ENCODE data around the gene ARHGAP30.
"Not testable (repeated sequence)": the region's sequence is repeated elsewhere in the genome, so short reads cannot be mapped to it uniquely, and the experiment has no call there.

ARHGAP30 gene

GRCh38 chr1:161039154-161039545, 30.5 kb downstream of the ARHGAP30 start:
- DNase-seq (ENCODE audit: low read depth in 3 of 3), result no peak

- DNase-seq (ENCODE audit: low read depth in 3 of 3), result peak; percentile 73 to 84 (median 74)
Observed at GRCh38 chr1:161038523-161039153, 31.1 kb downstream of the ARHGAP30 start, which contains the start of gene TSTD1. Gene TSTD1 (minus strand): TSS chr1:161038964. CDS start chr1:161038889, 75 bp downstream.

GRCh38 chr1:161037661-161038522, 31.8 kb downstream of the ARHGAP30 start:
- DNase-seq (ENCODE audit: low read depth in 3 of 3), result no peak

DNA sequence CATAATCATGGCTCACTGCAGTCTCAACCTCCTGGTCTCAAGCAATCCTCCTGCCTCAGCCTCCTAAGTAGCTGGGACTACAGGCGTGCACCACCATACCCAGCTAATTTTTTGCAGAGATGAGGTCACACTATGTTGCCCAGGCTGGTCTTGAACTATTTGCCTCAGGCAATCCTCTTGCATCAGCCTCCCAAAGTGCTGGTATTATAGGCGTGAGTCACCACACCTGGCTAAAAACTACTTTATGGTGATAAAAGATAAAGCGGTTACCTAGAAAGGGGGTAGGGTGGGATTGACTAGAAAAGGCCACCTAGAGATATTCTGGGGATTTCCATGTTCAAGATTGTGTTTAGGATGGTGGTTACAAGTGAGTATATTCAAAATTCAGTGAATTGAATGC, 35.9 kb downstream of the ARHGAP30 start:
- no peak for DNase-seq (ENCODE audit: low read depth in 3 of 3)

DNA sequence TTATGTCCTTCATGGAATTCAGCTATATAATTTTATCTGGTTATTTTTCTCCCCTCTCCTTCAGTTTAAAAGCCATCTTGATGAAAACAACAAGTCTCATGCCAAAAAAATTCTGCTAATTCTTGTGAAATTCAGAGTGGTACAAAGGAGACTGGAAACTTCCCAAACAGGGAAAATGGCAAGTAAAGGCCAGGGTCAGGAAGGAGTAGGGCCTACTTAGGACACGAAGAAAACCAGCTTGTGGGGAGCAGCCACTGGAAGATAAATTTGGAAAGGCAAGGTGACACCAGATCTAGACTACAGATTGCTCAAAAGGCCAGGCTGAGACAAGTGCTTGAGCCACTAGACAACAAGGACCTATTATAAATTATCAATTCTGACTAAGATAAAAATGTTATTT, 37.3 kb downstream of the ARHGAP30 start:
- no peak for DNase-seq (ENCODE audit: low read depth in 3 of 3)

- no peak for DNase-seq (ENCODE audit: low read depth in 3 of 3)
Observed at GRCh38 chr1:161031874-161032273, 37.8 kb downstream of the ARHGAP30 start.

DNA sequence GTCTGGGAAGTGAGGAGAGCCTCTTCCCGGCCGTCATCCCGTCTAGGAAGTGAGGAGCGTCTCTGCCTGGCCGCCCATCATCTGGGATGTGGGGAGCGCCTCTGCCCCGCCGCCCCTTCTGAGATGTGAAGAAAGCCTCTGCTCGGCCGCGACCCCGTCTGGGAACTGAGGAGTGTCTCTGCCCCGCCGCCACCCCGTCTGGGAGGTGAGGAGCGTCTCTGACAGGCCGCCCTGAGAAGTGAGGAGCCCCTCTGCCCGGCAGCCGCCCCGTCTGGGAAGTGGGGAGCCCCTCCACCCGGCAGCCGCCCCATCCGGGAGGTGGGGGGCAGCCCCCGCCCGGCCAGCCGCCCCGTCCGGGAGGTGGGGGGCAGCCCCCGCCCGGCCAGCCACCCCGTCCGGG, 40.2 kb downstream of the ARHGAP30 start:
- not testable (repeated sequence) for DNase-seq (ENCODE audit: low read depth in 3 of 3)

DNA sequence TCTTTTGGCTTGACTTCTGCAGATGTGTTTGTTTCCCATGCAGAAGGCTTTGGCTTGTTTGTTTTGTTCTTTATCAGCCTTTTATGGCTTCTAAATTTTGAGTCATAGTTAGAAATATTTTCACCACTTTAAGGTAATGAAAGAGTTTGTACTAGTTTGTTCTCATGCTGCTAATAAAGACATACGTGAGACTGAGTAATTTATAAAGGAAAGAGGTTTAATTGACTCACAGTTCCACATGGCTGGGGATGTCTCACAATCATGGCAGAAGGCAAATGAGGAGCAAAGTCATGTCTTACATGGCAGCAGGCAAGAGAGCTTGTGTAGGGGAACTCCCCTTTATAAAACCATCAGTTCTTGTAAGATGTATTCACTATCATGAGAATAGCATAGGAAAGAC, 42.7 kb downstream of the ARHGAP30 start:
- not testable (repeated sequence) for DNase-seq (ENCODE audit: low read depth in 3 of 3)

DNA sequence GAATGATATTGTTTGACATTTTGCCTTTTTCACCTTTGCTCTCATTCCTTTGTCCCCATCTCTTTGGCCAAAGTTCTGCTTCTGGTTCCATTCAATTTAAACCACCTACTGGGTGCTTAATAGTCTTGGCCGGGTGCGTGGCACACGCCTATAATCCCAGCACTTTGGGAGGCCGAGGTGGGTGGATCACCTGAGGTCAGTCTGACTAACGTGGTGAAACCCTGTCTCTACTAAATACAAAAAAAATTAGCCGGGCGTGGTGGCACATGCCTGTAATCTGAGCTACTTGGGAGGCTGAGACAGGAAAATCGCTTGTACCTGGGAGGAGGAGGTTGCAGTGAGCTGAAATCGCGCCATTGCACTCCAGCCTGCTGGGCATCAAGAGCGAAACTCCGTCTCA, 47.3 kb downstream of the ARHGAP30 start:
- DNase-seq (ENCODE audit: low read depth in 3 of 3), result not testable (repeated sequence)

DNA sequence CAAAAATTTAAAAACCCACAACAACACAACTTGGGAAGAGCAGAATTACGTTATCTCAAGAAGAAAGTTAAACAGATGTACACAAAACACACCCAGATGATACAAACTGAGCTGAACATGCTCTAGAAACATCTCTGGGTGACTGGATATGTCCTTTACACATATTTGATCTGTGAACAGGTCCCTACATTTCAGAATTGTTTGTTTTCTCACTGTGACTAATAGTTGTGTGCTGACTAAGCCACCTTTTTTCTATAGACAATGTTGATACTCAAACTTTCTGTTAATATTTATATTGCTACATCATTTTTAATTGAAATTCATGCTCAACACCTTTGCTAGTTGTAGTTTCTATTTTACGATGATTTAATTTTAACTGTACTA, 47.7 kb downstream of the ARHGAP30 start:
- no peak for DNase-seq (ENCODE audit: low read depth in 3 of 3)

DNA sequence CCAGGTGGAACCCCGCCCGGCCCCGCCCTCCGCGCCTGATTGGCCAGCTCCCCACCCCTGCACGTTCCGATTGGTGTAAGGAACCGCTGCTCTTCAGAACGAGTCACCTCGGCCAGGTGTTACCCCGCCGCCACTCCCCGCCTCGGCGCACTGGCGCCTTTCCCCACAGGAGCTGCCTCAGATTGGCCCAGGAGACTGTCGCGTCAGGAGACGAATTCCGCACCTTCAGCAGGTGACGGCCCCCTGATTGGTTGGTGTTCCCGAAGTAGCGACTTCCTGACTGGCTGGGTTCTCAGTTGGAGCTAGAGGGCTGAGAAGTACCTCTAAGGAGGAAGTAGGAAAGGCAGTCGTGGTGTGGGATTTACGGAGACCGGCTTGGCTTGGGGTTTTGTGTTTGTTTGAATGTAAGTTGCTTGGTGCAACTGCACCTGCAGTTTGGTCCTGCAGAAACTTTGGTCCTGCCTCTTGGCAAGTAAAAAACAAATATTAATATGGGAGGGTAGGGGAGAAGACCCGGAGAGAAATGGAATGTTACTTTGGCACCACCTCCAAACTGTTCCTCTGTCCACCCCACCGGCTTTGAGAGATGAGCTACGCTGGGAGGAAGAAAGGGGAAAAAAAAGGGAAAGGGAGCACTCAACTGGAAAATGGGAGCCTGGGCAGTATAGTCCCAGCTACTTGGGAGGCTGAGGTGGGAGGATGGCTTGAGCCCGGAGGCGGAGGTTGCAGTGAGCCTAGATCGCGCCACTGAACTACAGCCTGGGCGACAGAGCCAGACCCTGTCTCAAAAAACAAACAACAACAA, 48.3 kb downstream of the ARHGAP30 start:
- peak; percentile 62 to 85 (median 67) for DNase-seq (ENCODE audit: low read depth in 3 of 3)

DNA sequence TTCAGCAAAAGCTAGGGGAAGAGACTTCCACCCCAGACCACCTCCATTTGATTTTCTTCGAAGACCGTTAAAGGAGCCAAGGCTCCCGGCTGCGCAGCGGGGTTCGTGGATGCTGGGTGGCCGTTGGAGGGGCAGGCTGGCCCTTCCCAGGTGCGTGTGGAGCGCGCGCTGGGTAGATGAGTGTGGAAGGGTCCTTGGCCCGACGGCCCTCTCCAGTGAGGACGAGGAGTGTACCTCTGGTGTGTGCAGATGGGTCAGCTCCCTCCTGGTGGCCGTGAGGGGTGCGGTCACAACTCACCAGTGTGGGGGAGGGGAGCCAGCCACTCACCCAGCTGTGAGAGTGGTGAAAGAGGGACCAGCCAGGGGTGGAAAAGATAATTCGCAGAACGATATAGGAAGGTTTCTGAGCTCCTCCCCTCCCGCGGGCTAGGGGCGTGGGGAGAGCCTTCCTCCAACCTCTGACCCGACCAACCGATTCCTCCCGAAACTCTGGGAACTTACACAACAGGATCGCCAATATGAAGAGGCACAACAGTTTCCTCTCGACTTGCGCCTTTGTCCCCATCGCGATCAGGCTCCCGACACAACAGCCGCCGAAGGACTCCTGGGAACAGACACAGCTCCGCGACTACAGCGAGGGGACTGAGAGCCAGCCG, 49.1 kb downstream of the ARHGAP30 start, which contains the start of gene F11R:
F11R (minus strand) TSS at position 644 of the 656 bp plus-strand sequence; CDS start at position 565, 79 bp downstream.
- peak in 1 of 3 experiments; percentile 24 for DNase-seq (ENCODE audit: low read depth in 3 of 3)

GRCh38 chr1:161019751-161020495, 49.8 kb downstream of the ARHGAP30 start:
- DNase-seq (ENCODE audit: low read depth in 3 of 3), result no peak

DNA sequence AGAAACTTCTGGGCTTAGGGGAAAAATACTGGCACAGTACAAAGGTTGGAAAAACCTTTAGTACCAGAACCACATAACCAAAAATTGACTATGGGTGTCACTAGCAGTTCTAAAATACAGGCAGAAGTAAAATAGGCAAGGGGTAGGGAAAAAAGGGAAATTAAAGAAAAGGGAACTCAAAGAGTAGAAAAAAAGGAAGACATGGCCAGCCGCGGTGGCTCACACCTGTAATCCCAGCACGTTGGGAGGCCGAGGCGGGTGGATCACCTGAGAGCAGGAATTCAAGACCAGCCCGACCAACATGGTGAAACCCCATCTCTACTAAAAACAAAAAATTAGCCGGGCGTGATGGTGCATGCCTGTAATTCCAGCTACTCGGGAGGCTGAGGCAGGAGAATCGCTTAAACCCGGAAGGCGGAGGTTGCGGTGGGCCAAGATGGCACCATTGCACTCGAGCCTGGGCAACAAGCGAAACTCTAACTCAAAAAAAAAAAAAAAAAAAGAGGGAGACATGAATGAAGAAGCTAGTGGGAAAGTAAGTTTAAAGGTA, 50.5 kb downstream of the ARHGAP30 start:
- not testable (repeated sequence) for DNase-seq (ENCODE audit: low read depth in 3 of 3)

DNA sequence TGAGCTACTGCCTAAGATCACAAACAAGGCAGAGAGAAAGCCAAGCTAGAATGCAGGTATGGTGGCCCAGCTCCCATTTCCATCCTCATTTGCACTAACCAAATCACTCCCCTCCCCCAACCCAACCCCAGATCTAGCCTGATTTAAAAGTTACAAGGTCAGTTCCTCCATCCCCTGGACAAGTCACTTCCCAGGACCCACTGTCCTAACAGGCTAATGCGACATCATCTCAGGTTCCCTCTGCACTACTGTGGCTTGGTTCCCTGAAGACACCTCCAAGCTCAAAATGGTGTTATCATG, 51.1 kb downstream of the ARHGAP30 start:
- no peak for DNase-seq (ENCODE audit: low read depth in 3 of 3)

DNA sequence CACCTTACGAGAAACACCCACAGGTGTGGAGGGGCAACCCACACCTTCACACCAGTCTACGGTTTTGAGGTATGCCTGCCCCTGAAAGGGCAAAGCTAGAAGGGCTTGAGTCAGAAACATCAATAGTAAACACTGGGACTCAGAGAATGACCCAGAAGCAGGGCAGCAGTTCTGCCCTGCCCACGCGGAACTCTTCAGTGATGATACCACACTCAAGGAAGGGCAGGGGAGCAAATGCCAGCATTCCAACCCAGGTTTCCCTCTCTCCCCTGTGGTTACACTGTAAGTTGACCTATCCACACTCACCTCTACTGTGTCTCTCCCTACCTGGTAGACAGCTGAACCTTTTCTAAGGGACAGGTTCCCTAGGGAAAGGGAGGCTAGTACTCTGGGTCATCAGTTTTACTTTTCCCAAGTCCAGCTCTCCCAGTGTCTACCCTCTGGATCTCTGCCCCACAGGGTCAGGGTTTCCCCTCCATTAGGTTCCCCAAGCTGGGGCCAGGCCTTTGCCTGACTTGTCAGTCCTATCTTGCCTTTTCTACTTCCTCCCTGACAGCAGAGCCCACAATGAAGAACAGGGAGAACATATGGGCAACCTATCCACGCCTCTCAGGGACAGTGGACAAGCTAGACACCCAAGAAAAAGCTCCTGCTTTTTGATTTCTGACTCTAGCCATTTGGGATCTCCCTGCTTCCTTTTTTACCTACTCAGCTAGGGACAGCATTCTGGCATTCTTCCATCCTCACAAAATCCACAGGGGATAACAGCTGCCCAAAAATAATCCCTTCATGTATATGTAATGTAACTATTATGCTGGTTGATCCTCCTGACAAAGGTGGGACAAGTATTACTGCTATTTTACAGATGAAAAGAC, 51.7 kb downstream of the ARHGAP30 start:
- no peak for DNase-seq (ENCODE audit: low read depth in 3 of 3)

DNA sequence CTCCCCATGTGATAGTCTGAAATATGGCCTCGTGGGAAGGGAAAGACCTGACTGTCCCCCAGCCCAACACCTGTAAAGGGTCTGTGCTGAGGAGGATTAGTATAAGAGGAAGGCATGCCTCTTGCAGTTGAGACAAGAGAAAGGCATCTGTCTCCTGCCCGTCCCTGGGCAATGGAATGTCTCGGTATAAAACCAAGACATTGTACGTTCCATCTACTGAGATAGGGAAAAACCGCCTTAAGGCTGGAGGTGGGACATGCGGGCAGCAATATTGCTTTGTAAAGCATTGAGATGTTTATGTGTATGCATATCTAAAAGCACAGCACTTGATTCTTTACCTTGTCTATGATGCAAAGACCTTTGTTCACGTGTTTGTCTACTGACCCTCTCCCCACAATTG, 52.5 kb downstream of the ARHGAP30 start:
- DNase-seq (ENCODE audit: low read depth in 3 of 3), result not testable (repeated sequence)

DNA sequence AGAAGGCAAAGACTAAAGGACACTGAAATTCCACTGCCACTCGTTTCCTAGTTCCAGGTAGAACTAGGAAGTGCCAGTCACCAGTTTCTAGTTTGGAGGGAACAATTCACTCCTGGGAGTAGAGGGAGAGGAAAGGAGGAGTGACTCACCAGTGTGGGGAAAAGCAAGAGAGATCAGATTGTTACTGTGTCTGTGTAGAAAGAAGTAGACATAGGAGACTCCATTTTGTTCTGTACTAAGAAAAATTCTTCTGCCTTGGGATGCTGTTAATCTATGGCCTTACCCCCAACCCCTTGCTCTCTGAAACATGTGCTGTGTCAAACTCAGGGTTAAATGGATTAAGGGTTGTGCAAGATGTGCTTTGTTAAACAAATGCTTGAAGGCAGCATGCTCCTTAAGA, 53.0 kb downstream of the ARHGAP30 start:
- DNase-seq (ENCODE audit: low read depth in 3 of 3), result not testable (repeated sequence)

DNA sequence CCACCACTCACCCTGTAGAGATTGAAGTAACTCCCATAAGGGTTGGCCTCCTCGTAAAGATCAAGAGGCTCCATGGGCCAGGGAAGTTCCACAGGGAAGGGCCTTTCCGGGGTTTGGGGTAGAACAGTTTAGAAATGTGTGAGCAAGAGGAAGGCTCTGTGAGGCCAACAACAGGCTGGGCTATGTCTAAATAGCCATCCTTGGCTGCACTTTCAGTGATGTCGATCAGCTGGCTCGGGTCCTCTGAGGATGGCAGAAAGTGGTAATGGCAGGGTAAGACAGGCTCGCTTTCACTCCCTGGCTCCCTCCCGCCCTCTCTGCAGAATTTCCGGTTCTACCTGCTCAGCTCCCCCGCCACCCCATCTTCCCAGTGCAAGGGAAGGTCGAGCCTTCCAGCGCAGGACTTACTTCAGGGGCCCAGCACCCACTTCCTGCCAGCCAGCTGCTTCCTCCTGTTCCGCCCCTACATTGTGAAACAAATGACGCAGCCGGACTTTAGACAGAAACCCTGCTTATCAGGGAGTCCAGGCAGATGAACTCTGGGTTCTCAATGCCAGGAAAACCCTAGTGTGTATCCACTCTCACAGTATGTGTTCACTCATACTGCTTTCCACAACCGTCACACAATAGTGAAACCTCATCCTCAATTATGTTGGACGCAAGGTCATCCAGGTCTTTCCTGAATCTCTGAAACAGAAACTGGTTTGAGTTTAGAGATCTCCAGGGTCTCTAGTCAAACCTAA, 56.0 kb downstream of the ARHGAP30 start:
- DNase-seq (ENCODE audit: low read depth in 3 of 3), result peak in 2 of 3 experiments; percentile 26 to 68

All from stimulated activated CD4-positive, alpha-beta T cell treated with anti-CD3 and anti-CD28 coated beads, TNF-alpha, amount 100 ng/mL, for 24 hours (primary cell).